DMS114 treated with DMSO at 0.1 percent for 48 hours (cell line): ENCODE data around the gene CCSER1.
"Not testable (repeated sequence)": the region's sequence is repeated elsewhere in the genome, so short reads cannot be mapped to it uniquely, and the experiment has no call there.

Experiments
- DNase-seq: peaks from one replicate; lab custom pipeline; 2025; ENCODE audit not compliant: unreplicated experiment; lab: John Stamatoyannopoulos, UW

The CCSER1 gene

DNA sequence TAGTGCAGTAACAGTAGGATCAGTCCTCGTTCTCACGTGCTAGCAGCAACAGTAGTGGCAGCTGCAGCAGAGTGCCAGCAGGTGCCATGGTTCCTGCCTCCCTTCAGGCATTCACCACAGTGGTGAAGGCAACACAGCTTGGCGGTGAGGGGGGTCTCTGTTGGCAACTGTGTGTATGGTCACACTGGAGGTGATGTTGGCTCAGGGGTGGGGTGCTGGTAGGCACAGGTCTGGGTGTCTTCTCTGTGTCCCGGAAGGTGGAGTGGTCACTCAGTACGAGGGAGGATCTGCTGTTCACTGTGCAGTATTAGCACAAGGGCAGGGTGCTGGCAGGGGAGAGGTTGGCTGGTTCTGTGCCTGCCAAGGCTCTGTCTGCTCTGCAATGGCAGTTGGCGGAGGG is 671.8 kb downstream of the CCSER1 start:
- no peak for DNase-seq

DNA sequence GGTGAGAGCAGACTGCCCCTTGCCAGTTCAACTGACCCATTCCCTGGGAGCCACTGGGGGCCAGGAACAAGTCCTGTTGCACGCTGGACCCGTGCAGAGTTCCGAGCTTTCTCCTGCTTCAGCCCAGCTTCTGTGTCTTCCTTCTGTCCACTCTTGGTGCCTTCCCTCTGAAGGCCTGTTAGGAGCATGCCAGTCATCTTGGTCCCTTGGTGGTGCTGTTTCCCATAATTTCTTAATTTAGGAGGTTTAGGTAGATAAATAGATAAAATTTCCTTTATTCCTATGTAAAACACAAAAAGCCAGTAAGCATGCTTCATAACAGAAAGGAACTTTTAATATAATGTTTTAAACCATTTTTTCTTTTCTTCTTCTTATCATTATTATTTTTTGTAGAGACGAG is 672.7 kb downstream of the CCSER1 start:
- DNase-seq, result no peak

DNA sequence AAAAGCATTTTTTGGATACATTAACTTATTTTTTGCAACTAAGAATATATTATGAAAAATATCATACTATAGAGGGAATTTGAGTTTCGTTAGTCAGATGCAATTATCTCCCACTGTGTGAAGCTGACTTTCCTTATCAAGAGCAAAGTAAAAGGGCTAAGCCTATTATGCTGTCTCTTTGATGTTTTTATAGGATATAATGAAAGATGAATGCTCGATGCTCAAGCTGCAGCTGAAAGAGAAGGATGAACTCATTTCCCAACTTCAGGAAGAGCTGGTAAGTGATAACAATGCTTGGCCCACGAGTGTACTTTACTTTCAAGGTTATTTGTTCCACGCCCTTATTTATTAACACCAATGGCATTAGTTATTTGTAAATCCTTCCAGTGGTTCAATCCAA is 688.4 kb downstream of the CCSER1 start:
- no peak for DNase-seq

DNA sequence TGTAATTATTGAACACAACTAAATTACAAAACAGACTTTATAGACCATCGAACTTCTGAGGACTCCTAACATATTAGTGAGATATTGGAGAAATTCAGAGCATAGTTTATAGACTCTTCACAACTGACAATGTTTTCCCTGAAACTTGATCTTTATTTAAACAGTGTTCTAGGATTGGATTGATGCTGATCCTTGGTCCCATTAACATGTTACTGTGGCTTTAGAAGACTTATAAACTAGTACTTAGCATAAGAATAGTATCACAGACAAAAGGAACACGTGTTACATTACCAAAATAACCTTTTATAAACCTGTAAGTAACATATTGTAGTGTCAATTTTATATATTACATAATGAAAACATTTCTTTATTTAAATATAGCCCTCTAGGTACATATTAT is 689.6 kb downstream of the CCSER1 start:
- DNase-seq, result no peak

DNA sequence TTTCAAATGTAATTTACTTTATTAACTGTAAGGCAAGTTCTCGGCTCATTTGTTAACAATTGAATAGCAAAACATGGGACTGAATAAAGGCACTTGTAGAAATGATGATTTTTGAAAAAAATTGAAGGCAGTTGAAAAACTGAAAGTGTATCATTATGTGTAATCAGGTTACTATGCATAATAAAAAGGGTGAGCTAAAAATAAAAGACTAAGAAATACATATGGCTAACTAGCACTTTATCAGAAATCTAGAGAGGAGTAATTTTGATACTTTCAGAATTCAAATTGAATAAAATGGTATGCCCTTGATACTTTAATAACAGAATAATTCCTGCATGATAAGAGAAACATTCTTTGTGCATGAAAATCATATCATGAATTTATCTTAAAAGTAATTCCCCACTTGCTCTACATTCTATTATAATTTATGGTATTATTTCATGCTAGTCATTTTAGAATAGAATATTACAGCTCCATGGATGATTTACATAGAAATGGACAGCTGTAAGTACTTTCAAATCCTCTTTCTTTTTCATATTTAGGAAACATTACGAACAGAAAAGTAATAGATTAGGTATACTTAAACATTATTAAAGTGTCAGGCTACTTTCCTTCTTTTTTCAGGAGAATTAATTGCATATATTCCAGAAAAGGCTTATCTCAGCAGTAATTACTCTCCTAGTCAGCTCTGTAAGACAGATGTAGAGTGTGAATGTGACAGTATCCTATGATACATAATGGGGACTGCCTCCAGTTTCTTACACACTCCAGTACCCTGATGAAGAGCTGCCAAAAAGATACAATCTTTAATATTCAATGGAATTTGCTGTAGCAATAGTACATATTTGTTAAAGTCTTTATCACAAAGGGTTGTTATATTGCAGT is 697.3 kb downstream of the CCSER1 start:
- no peak for DNase-seq

DNA sequence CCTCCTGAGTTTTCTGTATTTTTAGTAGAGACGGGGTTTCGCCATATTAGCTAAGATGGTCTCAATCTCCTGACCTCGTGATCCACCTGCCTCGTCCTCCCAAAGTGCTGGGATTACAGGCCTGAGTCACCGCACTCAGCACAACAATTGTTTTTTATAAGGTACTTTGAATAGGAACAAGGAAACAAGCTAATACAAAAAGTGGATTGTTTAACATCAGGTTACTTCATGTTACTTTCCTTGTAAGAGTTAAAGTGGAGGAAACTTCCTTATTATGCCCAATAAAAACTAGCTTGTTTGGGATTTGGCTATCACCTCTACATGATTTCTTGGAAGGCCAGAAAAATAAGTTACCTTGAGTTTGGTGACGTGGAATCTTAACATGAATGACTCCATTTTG is 698.7 kb downstream of the CCSER1 start:
- no peak for DNase-seq

DNA sequence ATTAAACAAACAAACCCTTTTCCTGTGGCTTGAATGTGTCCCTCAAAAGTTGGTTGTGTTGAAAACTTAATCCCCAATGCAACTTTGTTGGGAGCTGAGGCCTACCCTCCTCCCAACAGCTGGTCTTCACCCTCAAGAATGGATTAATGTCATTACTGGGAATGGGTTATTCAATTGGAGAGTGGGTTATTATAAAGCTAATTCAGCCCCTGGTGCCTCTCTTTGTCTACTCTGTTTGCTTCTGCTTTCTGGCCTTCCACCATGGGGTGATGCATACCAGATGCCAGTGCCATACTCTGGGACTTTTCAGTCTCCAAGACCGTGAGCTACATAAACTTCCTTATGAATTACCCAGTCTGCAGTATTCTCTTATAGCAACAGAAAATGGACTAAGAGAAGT is 706.5 kb downstream of the CCSER1 start:
- no peak for DNase-seq

DNA sequence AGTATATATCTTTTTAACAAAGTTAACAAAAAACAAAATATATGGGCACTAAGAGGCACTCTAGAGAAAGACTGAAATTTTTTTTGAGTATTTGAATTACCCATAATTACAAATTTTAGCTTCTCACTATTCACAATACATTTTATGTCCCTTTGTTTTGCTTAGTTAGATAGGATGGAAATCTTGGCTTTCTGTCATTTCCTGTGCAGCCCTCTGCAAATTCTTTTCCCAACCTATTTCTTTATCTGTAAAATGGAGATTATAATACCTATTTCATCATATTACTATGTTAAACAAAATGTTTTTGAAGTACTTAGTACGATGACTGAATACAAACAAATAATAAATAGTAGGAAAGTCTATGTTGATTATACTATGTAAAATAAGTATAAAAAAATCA is 710.0 kb downstream of the CCSER1 start:
- DNase-seq, result no peak

DNA sequence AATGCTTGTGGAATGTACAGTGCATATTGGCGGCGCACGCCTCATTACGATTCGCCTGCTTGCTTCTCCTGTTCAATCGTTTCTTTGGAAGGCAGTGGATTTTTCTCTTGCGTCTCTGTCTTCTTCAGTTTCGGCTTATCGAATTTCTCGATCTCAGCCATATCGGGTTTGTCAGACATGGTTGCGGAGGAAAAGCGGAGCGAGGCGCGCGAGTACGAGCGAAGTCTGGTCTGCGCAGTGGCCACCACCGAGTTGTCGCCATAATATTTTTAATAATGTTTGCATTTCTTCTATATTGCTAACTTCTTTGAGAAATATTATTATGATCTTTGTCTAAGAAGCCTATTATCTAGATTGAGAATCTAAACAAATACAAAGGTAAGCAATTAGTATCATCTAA is 711.7 kb downstream of the CCSER1 start:
- DNase-seq, result not testable (repeated sequence)

DNA sequence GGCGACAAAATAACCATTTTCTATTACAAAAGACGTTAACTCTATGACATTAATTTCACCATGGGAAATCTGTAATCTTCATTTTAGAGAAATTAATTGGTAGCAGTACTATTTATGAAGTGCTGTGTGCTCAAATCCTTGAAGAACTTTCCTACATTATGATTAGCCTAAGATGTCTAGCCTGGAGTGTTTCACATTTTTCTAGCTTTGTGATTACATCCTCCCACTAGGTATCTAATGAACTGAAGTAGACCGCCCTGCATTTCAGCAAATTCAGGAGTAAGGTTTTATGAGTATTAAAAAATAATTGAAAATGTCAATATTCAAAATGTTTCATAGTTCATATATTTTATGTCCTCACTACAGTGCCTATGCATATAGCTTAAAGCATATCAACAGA is 713.1 kb downstream of the CCSER1 start:
- DNase-seq, result no peak

DNA sequence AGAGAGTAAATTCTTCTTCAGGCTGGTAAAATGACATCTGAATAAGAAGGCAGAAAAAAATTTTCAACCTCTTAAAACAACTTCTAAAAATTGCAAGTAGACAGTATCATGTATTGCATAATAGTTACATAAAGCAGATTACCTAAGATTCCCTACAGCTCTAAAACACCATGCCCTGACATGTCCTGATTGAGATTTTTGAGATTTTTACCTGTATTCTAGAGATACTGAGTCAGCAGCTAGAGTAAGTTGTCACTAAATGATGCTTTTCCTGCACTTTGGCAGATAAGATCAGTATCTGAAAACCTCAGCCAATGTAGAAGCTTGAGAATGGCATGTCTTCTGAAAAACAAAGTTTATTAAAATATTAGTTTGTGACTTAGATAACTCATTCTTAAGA is 713.6 kb downstream of the CCSER1 start:
- no peak for DNase-seq

DNA sequence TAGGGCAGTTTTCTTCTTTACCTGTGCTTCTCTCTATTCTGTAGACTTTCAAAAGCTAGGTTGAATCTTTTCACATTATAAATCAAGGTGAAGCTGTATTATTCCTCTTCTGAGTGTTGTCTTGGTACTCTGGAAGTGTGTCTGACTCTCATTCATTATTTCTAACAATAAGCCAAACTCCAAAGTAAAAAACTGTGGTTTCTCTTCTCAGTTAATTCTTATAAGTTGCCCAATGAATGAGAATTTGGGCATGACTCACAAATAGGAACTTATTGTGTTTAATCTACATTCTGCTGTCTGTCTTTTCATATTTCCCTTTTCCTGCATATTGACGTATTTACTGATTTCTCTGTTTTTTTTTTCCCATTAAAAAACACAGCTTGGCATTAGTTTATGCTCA is 714.5 kb downstream of the CCSER1 start:
- no peak for DNase-seq

DNA sequence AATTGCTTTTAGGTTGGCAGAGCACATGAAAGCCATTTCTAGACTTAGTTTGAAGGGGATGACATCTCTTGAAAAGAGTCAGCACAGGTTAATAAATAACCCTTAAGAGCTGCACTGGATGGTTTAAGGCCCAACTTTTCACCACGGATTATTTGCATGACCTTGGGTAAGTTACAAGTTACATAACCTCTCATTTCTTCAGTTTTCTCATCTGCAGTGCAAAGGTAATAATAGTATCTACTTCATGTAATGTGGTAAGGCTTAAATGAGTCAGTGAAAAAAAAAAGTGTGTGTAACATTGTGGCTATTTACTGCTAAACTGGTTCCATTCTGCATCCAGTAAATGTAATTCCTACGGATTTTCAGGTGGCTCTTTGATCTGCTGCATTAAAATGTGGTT is 715.8 kb downstream of the CCSER1 start:
- DNase-seq, result no peak

DNA sequence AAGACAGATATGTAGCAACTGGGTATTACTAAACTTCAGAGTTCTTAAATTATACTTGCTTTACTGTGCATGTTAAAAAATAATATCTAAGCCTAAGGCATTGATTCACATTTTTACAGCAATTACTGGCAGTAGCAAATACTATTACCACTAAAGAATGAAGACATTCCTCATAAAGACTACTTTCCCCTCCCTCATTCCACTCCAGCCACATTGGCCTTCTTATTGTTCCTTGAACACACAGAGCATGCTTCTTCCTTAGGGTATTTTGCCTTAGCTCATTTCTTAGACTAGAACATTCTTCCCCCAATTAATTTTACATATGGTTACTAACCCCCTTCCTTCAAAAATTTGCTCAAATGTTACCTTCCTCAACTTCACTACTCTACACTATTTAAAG is 717.0 kb downstream of the CCSER1 start:
- DNase-seq, result no peak

DNA sequence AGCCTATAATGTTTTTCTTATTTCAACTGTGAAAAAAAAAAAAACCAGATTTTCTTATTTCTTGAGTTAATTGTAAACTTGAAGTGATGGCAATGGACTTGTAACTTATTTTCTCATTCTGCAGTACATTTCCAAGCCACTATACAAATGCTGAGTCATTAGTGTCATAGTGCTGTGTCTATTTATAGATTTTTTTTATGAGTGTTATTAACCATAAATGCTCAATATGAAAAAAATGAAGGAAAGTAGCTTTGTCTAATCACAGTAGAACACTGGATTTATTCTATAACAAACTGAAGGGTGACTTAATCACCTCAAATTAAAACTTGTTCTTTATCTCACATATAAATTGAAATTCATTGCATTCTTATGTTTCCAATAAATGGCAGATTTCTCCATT is 718.6 kb downstream of the CCSER1 start:
- no peak for DNase-seq

DNA sequence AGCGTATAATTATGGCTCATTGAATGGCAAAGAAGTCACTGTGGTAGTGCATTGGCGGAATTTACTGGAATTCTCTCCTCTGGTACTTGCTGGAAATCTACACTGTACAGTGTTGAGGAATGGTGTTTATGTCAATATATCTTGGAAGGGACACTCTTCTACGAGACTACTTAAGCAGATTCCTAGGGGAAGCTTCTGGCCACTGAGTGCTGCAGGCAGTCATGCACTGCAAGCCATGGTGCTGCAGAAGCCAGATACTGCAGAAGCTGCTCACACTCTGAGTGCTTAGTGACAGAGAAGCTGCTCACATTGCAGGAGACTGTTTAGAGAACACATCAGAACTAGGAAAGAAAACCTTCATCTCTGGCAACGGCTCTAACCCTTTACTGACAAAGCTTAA is 725.0 kb downstream of the CCSER1 start:
- no peak for DNase-seq

DNA sequence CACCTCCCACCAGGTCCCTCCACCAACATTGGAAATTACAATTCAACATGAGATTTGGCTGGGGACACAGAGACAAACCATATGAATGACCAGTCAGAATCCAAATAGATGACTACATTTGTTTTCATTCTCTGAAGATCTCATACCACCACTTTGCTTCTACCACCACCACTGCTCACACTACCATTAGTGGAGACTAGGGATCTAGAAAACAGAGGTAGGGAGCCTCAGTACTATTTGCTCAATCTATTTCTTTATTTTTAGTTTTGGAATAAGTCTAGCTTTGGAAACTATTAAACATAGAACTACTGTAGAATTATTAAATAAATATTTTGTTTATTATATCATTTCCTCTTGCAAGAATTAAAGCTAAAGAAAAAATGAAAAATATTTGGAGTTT is 727.9 kb downstream of the CCSER1 start:
- no peak for DNase-seq

DNA sequence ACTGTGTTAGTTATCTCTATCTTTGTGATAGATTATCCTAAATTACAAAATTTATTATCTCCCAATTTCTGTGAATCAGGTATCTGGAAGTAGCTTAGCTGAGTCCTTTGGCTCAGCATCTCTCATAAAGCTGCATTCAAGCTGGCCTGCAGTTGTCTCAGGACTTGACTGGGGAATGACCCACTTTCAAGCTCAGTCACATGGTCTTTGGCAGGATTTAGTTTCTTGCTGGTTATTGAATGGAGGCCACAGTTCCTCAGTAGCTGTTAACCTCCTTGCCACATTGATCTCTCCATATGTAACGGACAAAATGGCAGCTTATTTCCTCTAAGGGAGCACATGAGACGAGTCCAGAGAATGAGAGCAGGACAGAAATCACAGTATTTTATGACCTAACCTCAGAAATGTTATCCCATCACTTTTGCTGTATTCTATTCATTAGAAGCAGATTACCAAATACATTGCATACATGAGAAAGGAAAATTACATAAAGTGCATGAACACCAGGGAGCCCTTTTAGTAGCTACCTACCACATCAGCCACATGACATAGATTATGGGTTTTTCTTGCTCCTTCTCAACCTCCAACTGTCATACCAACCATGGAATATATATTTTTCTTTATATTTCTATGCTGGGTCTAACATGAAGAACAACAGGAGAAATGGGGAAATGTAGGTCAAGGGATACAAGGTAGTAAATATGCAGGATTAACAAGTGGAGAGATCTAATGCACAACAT is 730.1 kb downstream of the CCSER1 start:
- no peak for DNase-seq

DNA sequence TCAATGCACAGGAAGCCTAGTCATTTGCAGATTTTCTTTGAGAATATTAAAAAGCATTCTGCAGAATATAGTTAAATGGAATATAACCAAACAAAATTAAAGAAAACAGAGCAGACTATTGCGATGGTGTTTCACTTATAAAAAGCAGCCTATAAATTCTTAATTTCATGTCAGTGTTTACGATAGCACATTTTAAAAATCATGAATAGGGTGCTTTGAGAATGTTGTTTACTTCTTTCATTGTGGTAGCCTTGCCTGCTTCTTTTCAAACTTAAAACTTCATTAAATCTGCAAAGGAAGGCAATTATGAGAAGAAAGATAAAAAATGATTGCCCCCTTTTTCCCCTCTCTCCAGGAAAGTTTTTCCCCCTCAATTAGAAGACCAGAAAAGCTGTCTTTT is 748.6 kb downstream of the CCSER1 start:
- DNase-seq, result no peak

DNA sequence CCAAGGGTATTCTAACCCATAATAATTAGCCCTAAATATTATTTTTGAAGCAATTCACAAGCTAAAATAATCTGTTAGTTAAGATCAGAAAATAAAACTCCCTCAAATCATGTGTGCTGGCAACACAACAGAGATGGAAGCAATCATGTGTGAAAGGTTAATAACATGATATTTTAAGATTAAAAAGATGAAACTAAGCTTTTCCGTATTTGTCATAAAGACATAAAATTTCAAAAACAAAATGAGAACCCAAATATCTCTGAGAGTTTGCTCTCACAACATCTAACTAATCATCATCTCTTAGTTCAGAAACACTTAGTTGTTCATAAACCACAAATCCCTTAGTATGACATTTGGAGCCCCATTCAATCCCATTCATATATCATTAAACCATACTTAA is 749.1 kb downstream of the CCSER1 start:
- DNase-seq, result no peak

DNA sequence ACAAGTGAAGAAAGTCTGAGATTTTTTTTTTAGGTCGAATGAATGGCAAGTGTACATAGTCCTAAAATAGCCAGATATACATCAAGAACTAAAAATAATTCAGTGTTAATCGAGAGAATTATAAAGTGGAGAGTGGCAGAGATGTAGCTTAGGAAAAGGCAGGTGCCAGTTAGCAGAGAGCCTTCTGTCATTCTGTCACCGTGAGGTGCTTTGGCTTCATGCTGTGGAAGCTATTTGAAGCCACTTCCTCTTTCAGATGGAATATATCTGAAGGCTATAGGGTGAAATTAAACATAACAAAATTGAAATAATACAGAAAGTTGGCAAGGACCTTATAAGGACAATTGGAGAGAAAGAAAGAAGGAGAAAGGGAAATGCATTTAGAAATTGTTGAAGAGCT is 756.3 kb downstream of the CCSER1 start:
- no peak for DNase-seq

DNA sequence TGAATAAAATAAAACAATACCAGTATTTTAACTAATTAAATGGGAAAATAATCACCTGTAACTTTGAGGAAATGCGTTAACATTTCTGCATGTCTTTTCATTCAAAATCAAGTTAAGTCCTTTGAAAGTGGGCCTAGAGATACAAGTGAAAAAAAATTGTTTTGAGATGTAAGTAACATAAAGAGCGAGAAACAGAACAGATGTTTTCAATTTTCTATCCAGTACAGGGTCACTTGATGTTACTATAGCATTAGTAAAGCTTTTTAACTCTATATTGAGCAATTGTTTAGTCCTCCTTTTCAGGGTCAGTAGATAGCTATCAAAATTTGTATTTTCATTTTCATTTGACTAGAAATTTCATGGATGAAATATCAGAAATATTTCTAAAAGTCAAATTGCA is 761.4 kb downstream of the CCSER1 start:
- DNase-seq, result no peak

DNA sequence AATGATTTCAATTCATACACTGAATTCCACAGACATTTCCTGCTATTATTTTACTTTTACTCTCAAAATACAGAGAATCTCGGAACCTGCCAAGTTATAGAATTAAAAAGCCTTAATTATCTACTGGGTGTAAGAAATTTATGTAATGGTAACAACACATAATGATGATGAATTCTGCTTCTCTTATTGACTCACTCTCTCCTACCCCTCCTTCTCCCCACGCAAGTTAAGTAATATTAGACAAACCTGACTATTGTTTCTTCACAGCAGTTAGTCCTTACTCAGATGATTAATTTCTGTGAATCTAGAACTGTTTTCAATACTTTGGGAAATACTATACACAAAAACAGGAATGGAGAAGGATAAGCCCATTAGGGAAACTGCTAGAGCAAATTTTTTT is 762.0 kb downstream of the CCSER1 start:
- no peak for DNase-seq
